K562 (cell line): ENCODE results near the gene ELFN2. TPM values are rescaled to one million over a fixed set of nuclear protein-coding genes. Genes with fewer than 3 reads are reported as not detected.

Source experiments
- ATAC-seq: fragments of 200-7000 bp; cut with Tn5 transposase; 3 replicates; pipeline ENCODE4 v1.9.1; 2020; ENCODE audit warnings: moderate library complexity
- BruUV-seq: library from RNA; stranded (reverse); fragments of 400-500 nt; replicated peaks from 2 replicates; lab custom pipeline; 2021; lab: Mats Ljungman, UMichigan
- CTCF ChIA-PET: fragments of 300-600 bp; formaldehyde crosslinking; extraction: SDS; loops from one replicate; lab custom pipeline; 2021; ENCODE audit warnings: low intra/inter-chr PET ratio; lab: Yijun Ruan, JAX
- POLR2A ChIA-PET: fragments of 300-600, 350-650 bp; sonication (Branson Sonifier 250); formaldehyde crosslinking; extraction: SDS; loops from one replicate; lab custom pipeline; 2021; ENCODE audit warnings: antibody characterized with exemption, inconsistent platforms; lab: Yijun Ruan, JAX
- DNase-seq, 4 experiments: peaks; one replicate each; pipeline versions ENCODE4 v3.0.0 to v3.0.0-alpha.2; 2011 to 2018; ENCODE audit warnings: low spot score in 3 of 4, mixed read lengths in 3 of 4; ENCODE audit errors: extremely low read depth in 1 of 4
- FAIRE-seq: peaks from 2 replicates; lab custom pipeline; 2011; peaks lifted over from hg19 to GRCh38; lab: Jason Lieb, UNC
- H2AFZ ChIP-seq: 2 replicates; pipeline ENCODE4 v1.6.0; 2011; ENCODE audit warnings: low read depth, low read length, control low read depth, inconsistent platforms
- H3K27ac ChIP-seq: fragments of 200-600 bp; 3 replicates; pipeline ENCODE4 v1.8.0; 2011; ENCODE audit warnings: low read depth, mild to moderate bottlenecking, control low read depth, inconsistent platforms, low read length, moderate library complexity, mixed read lengths; ENCODE audit errors: extremely low read depth
- H3K27me3 ChIP-seq, 2 experiments: fragments of 300-600 bp in 1 of 2; 2 replicates in 1 of 2; 3 replicates in 1 of 2; pipeline versions ENCODE4 v1.6.0 to v1.8.0; 2011; ENCODE audit warnings: inconsistent platforms in 2 of 2, low read length in 2 of 2, mild to moderate bottlenecking in 1 of 2, mixed read lengths in 1 of 2, moderate library complexity in 1 of 2; ENCODE audit not compliant: control insufficient read depth in 2 of 2, insufficient read depth in 2 of 2
- H3K36me3 ChIP-seq: fragments of 300-600 bp; 3 replicates; pipeline ENCODE4 v1.8.0; 2011; ENCODE audit warnings: mild to moderate bottlenecking, low read length, inconsistent platforms; ENCODE audit not compliant: control insufficient read depth, insufficient read depth
- H3K4me1 ChIP-seq, 2 experiments: fragments of 200-600 bp in 1 of 2; replicated peaks in 1 of 2; 2 replicates in 1 of 2; 3 replicates in 1 of 2; pipeline versions ENCODE4 v1.5.1 to v1.8.0; 2011; ENCODE audit warnings: inconsistent platforms in 2 of 2, low read length in 2 of 2, mild to moderate bottlenecking in 1 of 2, mixed read lengths in 1 of 2, moderate library complexity in 1 of 2; ENCODE audit not compliant: control insufficient read depth in 2 of 2, insufficient read depth in 2 of 2
- H3K4me2 ChIP-seq: 2 replicates; pipeline ENCODE4 v1.6.1; 2011; ENCODE audit warnings: low read length, control low read depth, inconsistent platforms, mixed read lengths; ENCODE audit not compliant: insufficient read depth
- H3K4me3 ChIP-seq: fragments of 200-600 bp; sonication (generic), shearing (Covaris generic); 2 replicates; pipeline ENCODE4 v1.5.1; 2016; ENCODE audit warnings: control low read depth, inconsistent platforms
- H3K79me2 ChIP-seq: fragments of 200-600 bp; 3 replicates; pipeline ENCODE4 v1.8.0; 2011; ENCODE audit warnings: low read length, inconsistent platforms; ENCODE audit not compliant: control insufficient read depth, insufficient read depth
- H3K9ac ChIP-seq, 2 experiments: 2 replicates each; pipeline versions ENCODE4 v1.6.0 to v1.6.1; 2011; ENCODE audit warnings: low read depth in 2 of 2, low read length in 2 of 2, control low read depth in 1 of 2, inconsistent platforms in 1 of 2, mild to moderate bottlenecking in 1 of 2, mixed read lengths in 1 of 2; ENCODE audit not compliant: insufficient read depth in 1 of 2
- H3K9me1 ChIP-seq: one replicate; pipeline ENCODE4 v1.6.0; 2011; ENCODE audit warnings: inconsistent platforms, mild to moderate bottlenecking, low read length, moderate library complexity; ENCODE audit not compliant: control insufficient read depth, insufficient read depth
- H3K9me3 ChIP-seq: replicated peaks from 2 replicates; pipeline ENCODE4 v1.5.1; 2011; ENCODE audit warnings: low read depth, low read length, inconsistent platforms; ENCODE audit not compliant: control insufficient read depth, insufficient read depth
- H4K20me1 ChIP-seq: replicated peaks from 2 replicates; pipeline ENCODE4 v1.6.1; 2011; ENCODE audit warnings: low read length, inconsistent platforms, mixed read lengths; ENCODE audit not compliant: control insufficient read depth, insufficient read depth
- ADNP ChIP-seq: fragments of 200-800 bp; sonication (Bioruptor generic); IDR thresholded peaks from 2 replicates; pipeline ENCODE4 v1.6.1; 2016; ENCODE audit warnings: missing genetic modification characterization, missing compliant biosample characterization
- ARID1B ChIP-seq: fragments of 450-650 bp; IDR thresholded peaks from 2 replicates; pipeline ENCODE4 v1.6.1; 2016; ENCODE audit warnings: antibody characterized with exemption, mild to moderate bottlenecking, inconsistent platforms
- ATF7 ChIP-seq: fragments of 450-650 bp; IDR thresholded peaks from 2 replicates; pipeline ENCODE4 v1.7.1; 2014; ENCODE audit warnings: mild to moderate bottlenecking, moderate library complexity
- DPF2 ChIP-seq: fragments of 450-650 bp; IDR thresholded peaks from 2 replicates; pipeline ENCODE4 v1.6.1; 2016
- FOXK2 ChIP-seq, 2 experiments: fragments of 450-650 bp; IDR thresholded peaks in 1 of 2; conservative IDR thresholded peaks in 1 of 2; 2 replicates each; pipeline ENCODE4 v1.6.1; 2016; ENCODE audit warnings: low read depth in 2 of 2, mild to moderate bottlenecking in 1 of 2
- JUND ChIP-seq, 2 experiments: IDR thresholded peaks; 2 replicates in 1 of 2; 3 replicates in 1 of 2; pipeline ENCODE4 v1.6.1; 2011; ENCODE audit warnings: borderline replicate concordance in 2 of 2, low read depth in 2 of 2, low read length in 2 of 2, improper control_type of control experiment in 1 of 2, missing biosample characterization in 1 of 2, missing genetic modification characterization in 1 of 2, missing genetic modification reagents in 1 of 2
- KDM1A ChIP-seq, 2 experiments: fragments of 450-650 bp; IDR thresholded peaks; 2 replicates each; pipeline ENCODE4 v1.6.1; 2016; ENCODE audit warnings: mild to moderate bottlenecking in 2 of 2
- NFE2 ChIP-seq: IDR thresholded peaks from 2 replicates; pipeline ENCODE4 v1.6.1; 2014; ENCODE audit warnings: antibody characterized with exemption, low read depth
- RB1 ChIP-seq: fragments of 450-650 bp; IDR thresholded peaks from 2 replicates; pipeline ENCODE4 v1.6.1; 2017; ENCODE audit warnings: low read depth, mild to moderate bottlenecking
- RFX7 ChIP-seq: fragments of 250-450 bp; sonication (Bioruptor Pico); IDR thresholded peaks from 2 replicates; pipeline ENCODE4 v1.5.1; 2021; ENCODE audit warnings: mild to moderate bottlenecking
- SMARCA5 ChIP-seq: fragments of 450-650 bp; IDR thresholded peaks from 2 replicates; pipeline ENCODE4 v1.6.1; 2016
- TOE1 ChIP-seq, 2 experiments: fragments of 450-650 bp in 1 of 2; sonication (generic) in 1 of 2; formaldehyde crosslinking in 1 of 2; IDR thresholded peaks; 2 replicates each; pipeline versions ENCODE4 v1.7.1 to v1.8.0; 2016 to 2022; ENCODE audit warnings: borderline replicate concordance in 2 of 2, mild to moderate bottlenecking in 2 of 2, antibody characterized with exemption in 1 of 2, inconsistent platforms in 1 of 2, low read depth in 1 of 2, missing genetic modification reagents in 1 of 2, moderate library complexity in 1 of 2
- ZNF146 ChIP-seq: IDR thresholded peaks from one replicate; pipeline ENCODE4 v1.6.1; 2018; ENCODE audit warnings: missing compliant biosample characterization; ENCODE audit not compliant: unreplicated experiment
- WGBS: fragments of 100-300 bp; shearing (Covaris generic); methylation state at CpG from one replicate; pipeline ENCODE4 v1.1.6; 2016; ENCODE audit warnings: low coverage, mixed read lengths; ENCODE audit not compliant: insufficient coverage; ENCODE audit errors: missing lambda C conversion rate; 5-methylcytosine and 5-hydroxymethylcytosine counted together
- in situ Hi-C: fragments of 300-500 bp; cut with MboI; formaldehyde crosslinking; loops from 4 replicates; pipeline ENCODE4 v1.15.0; 2018; ENCODE audit warnings: inconsistent platforms, mixed read lengths
- intact Hi-C: fragments of 100-400 bp; cut with micrococcal nuclease; formaldehyde crosslinking; loops from 2 replicates; pipeline ENCODE4 v1.14.2; 2022
- polyA plus RNA-seq, 8 experiments: library from polyadenylated mRNA; depleted of rRNA in 4 of 8; stranded (reverse) in 5 of 8; unstranded in 3 of 8; fragments of >200 nt; fragmentation: Nextera tagmentation in 2 of 8; fragmentation: Illumina TruSeq in 1 of 8; extraction: Ambion mirVana in 2 of 8; extraction: Trizol in 1 of 8; gene quantifications; 2 replicates each; pipeline versions ENCODE4 v1.2.1 to v1.2.3, GENCODE V29; 2011 to 2014; ENCODE audit warnings: inconsistent platforms in 1 of 8, missing spikeins in 1 of 8
- total RNA-seq, 7 experiments: library from RNA; depleted of rRNA in 6 of 7; stranded (reverse); fragments of >200 nt in 6 of 7; fragmentation: Illumina TruSeq in 2 of 7; extraction: Trizol in 2 of 7; gene quantifications; 2 replicates each; pipeline versions ENCODE4 v1.2.1 to v1.2.3, GENCODE V29; 2011 to 2021; ENCODE audit warnings: low replicate concordance in 1 of 7
- TF ChIP-seq, protein P1 (sequence below), 2 experiments: fragments of 450-650 bp in 1 of 2; sonication (generic) in 1 of 2; formaldehyde crosslinking in 1 of 2; IDR thresholded peaks in 1 of 2; conservative IDR thresholded peaks in 1 of 2; 2 replicates each; pipeline versions ENCODE4 v1.6.1 to v1.8.1; 2016 to 2023; ENCODE audit warnings: mild to moderate bottlenecking in 2 of 2, moderate library complexity in 2 of 2, inconsistent platforms in 1 of 2, missing genetic modification reagents in 1 of 2
- TF ChIP-seq, protein P2 (sequence below): fragments of 250-450 bp; sonication (Bioruptor Pico); IDR thresholded peaks from 2 replicates; pipeline ENCODE4 v1.4.0; 2020; ENCODE audit warnings: mild to moderate bottlenecking, moderate library complexity

The ELFN2 gene
- total and polyA plus RNA-seq, 9 of the 15 experiments (the other 6 are each of a cell fraction or from before 2014, with no cell fraction given): not detected

DNA sequence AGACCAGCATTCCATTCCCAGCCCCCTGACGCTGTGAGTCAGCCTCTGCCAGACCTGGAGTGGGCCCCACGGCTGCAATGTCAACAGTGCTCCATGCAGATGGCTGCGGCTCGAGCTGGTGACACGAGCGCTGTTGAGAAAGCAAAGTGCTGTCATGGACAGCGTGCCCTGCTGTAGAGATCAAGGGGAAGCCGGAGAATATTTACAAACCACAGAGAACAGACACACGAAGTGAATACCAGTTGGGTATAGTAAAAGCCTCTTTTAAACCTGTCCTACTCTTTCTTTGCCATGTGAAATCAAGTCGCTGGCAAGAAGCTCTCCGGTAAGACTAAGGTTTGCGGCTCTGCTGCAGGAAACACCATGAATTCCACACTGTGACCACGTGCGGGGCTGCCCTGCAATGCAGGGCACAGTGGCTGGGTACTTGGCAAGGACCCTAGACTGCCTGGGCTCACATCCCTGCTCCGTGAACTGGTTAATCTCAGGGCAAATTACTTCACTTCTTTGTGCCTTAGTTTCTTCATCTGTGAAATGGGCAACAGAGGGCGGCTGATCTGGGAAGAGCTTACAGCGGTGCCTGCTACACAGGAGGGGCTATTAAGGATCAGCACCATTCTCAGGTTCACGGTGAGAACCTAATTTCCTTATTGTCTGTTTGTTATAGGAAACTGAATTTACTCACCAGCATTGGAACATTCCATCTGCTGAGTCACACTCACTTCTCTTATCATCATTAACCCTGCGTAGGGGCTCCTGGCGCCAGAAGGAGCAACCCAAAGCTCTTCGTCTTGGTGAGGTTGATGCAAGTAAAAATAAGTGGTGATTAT, 27.8 kb upstream of the ELFN2 start:
- H3K27ac ChIP-seq: no peak overlapping the region
- H3K79me2 ChIP-seq: no peaks in the 10 kb centered on the region
- H3K27me3 ChIP-seq: peaks cover 0 to 20% of the 10 kb centered on the region in 2 experiments; a peak in 3 of 5 replicates
- H3K4me3 ChIP-seq: no peak overlapping the region
- DNase-seq (peak; percentile 39 to 57 (median 44)), ATAC-seq (peak; percentile 67), FAIRE-seq (peak; percentile 59)
- H3K4me2 ChIP-seq: peak overlapping the region; percentile 16; the same call in 1 of the 2 replicates
- ChIA-PET POLR2A (interaction anchor here (0.5 kb wide), 1 partner anchor 128 kb away, joined by 3 read pairs; no protein-coding TSS in a partner anchor), CTCF (interaction anchor here (1.3 kb wide), 1 partner anchor 138 kb away, joined by 3 read pairs; no protein-coding TSS in a partner anchor)
- no peak overlapping the region for H2AFZ ChIP-seq
- no peak overlapping the region for H3K9ac ChIP-seq
- no peaks in the 10 kb centered on the region for H3K9me3 ChIP-seq
- peaks cover 8% of the 10 kb centered on the region; the same call in 1 of the 2 replicates for H4K20me1 ChIP-seq
- H3K36me3 ChIP-seq: no peaks in the 10 kb centered on the region
- intact Hi-C loops: loop anchor here (5.0 kb wide), 1 partner anchor 188 kb away; no protein-coding TSS in a partner anchor
- H3K9me1 ChIP-seq: no peaks in the 10 kb centered on the region
- peaks cover 8 to 17% of the 10 kb centered on the region in 2 experiments; a peak in 3 of 5 replicates for H3K4me1 ChIP-seq
- BruUV-seq: no TSS peak
- 22% methylated on average over 19 of the region's 21 CpGs for WGBS
- in situ Hi-C loops: loop anchor here (5.0 kb wide), 2 partner anchors 133 to 288 kb away; no protein-coding TSS in a partner anchor
- TF ChIP-seq KDM1A (IDR thresholded peaks at IDR 0.05): peak; percentile 56 to 76; a peak in 3 of 4 replicates
- TF ChIP-seq TOE1 (IDR thresholded peaks at IDR 0.05; ENCODE audit: borderline replicate concordance): no peak
- no peak for TF ChIP-seq TOE1 (CRISPR knock-in tag; IDR thresholded peaks at IDR 0.05; ENCODE audit: borderline replicate concordance, low read depth)
- TF ChIP-seq ARID1B: peak; percentile 38; the same call in 1 of the 2 replicates
- TF ChIP-seq JUND (IDR thresholded peaks at IDR 0.05; ENCODE audit: borderline replicate concordance, low read depth, low read length): peak; percentile 43
- TF ChIP-seq JUND (tag; IDR thresholded peaks at IDR 0.05; ENCODE audit: borderline replicate concordance, low read depth, low read length): no peak; the same call in 2 of the 3 replicates
- no peak for TF ChIP-seq ZNF146
- no peak for TF ChIP-seq RFX7
- 0 out of 4 replicates have a peak, but pooled peaks of 1 of the 2 experiments have one; percentile 39 for TF ChIP-seq FOXK2 (conservative IDR thresholded peaks at IDR 0.05 in 1 of 2, IDR thresholded peaks at IDR 0.05 in 1 of 2; ENCODE audit: low read depth in 2 of 2)
- TF ChIP-seq, protein P1, sequence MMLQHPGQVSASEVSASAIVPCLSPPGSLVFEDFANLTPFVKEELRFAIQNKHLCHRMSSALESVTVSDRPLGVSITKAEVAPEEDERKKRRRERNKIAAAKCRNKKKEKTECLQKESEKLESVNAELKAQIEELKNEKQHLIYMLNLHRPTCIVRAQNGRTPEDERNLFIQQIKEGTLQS (IDR thresholded peaks at IDR 0.05): peak; percentile 47; the same call in 1 of the 2 replicates
- TF ChIP-seq, protein P1 (CRISPR knock-in tag; conservative IDR thresholded peaks at IDR 0.05): no peak
- peak; percentile 28; the same call in 1 of the 2 replicates for TF ChIP-seq ATF7
- peak; percentile 24; the same call in 1 of the 2 replicates for TF ChIP-seq ADNP (tag)
- 0 out of 2 replicates have a peak, but pooled peaks have one; percentile 20 for TF ChIP-seq DPF2
- TF ChIP-seq SMARCA5: 0 out of 2 replicates have a peak, but pooled peaks have one; percentile 36
- TF ChIP-seq RB1: no peak
- TF ChIP-seq NFE2: peak; percentile 90
- TF ChIP-seq, protein P2, sequence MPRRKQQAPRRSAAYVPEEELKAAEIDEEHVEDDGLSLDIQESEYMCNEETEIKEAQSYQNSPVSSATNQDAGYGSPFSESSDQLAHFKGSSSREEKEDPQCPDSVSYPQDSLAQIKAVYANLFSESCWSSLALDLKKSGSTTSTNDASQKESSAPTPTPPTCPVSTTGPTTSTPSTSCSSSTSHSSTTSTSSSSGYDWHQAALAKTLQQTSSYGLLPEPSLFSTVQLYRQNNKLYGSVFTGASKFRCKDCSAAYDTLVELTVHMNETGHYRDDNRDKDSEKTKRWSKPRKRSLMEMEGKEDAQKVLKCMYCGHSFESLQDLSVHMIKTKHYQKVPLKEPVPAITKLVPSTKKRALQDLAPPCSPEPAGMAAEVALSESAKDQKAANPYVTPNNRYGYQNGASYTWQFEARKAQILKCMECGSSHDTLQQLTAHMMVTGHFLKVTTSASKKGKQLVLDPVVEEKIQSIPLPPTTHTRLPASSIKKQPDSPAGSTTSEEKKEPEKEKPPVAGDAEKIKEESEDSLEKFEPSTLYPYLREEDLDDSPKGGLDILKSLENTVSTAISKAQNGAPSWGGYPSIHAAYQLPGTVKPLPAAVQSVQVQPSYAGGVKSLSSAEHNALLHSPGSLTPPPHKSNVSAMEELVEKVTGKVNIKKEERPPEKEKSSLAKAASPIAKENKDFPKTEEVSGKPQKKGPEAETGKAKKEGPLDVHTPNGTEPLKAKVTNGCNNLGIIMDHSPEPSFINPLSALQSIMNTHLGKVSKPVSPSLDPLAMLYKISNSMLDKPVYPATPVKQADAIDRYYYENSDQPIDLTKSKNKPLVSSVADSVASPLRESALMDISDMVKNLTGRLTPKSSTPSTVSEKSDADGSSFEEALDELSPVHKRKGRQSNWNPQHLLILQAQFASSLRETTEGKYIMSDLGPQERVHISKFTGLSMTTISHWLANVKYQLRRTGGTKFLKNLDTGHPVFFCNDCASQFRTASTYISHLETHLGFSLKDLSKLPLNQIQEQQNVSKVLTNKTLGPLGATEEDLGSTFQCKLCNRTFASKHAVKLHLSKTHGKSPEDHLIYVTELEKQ (CRISPR knock-in tag): no peak
